HEK293T (cell line): ENCODE results near the gene ARPC5L.
"Not testable (repeated sequence)": the region's sequence is repeated elsewhere in the genome, so short reads cannot be mapped to it uniquely, and the experiment has no call there.

Experiments
- CTCF ChIA-PET: fragments of 350-600 bp; formaldehyde crosslinking; extraction: SDS; loops from one replicate; lab custom pipeline; 2021; ENCODE audit warnings: antibody characterized with exemption, inconsistent platforms; lab: Yijun Ruan, JAX
- POLR2A ChIA-PET: fragments of 350-600 bp; formaldehyde crosslinking; extraction: SDS; loops from one replicate; lab custom pipeline; 2020; ENCODE audit warnings: antibody characterized with exemption, inconsistent platforms; lab: Yijun Ruan, JAX
- DNase-seq: peaks from one replicate; pipeline ENCODE4 v3.0.0; 2012; ENCODE audit warnings: mixed read lengths; ENCODE audit errors: extremely low spot score
- ARNT ChIP-seq: fragments of 450-650 bp; IDR thresholded peaks from 2 replicates; pipeline ENCODE4 v1.6.1; 2017; ENCODE audit warnings: mild to moderate bottlenecking
- BHLHE40 ChIP-seq: fragments of 450-650 bp; IDR thresholded peaks from 2 replicates; pipeline ENCODE4 v1.6.1; 2016; ENCODE audit warnings: mild to moderate bottlenecking, moderate library complexity, borderline replicate concordance
- CTBP1 ChIP-seq: fragments of 450-650 bp; IDR thresholded peaks from 2 replicates; pipeline ENCODE4 v1.6.1; 2016; ENCODE audit warnings: borderline replicate concordance
- ELF4 ChIP-seq: fragments of 450-650 bp; IDR thresholded peaks from 2 replicates; pipeline ENCODE4 v1.6.1; 2017; ENCODE audit warnings: antibody characterized with exemption
- FOXA1 ChIP-seq: fragments of 450-650 bp; IDR thresholded peaks from 2 replicates; pipeline ENCODE4 v1.6.1; 2016; ENCODE audit warnings: mild to moderate bottlenecking
- FOXK2 ChIP-seq: fragments of 450-650 bp; IDR thresholded peaks from 2 replicates; pipeline ENCODE4 v1.6.1; 2016; ENCODE audit warnings: mild to moderate bottlenecking
- FOXM1 ChIP-seq: fragments of 450-650 bp; IDR thresholded peaks from 2 replicates; pipeline ENCODE4 v1.6.1; 2017; ENCODE audit warnings: mild to moderate bottlenecking, borderline replicate concordance
- HDGF ChIP-seq: fragments of 450-650 bp; IDR thresholded peaks from 2 replicates; pipeline ENCODE4 v1.6.1; 2017; ENCODE audit warnings: antibody characterized with exemption, borderline replicate concordance
- L3MBTL2 ChIP-seq: fragments of 450-650 bp; conservative IDR thresholded peaks from 2 replicates; pipeline ENCODE4 v1.6.1; 2016; ENCODE audit warnings: mild to moderate bottlenecking
- LEF1 ChIP-seq: fragments of 450-650 bp; IDR thresholded peaks from 2 replicates; pipeline ENCODE4 v1.6.1; 2017; ENCODE audit warnings: mild to moderate bottlenecking, borderline replicate concordance
- NFRKB ChIP-seq: fragments of 450-650 bp; IDR thresholded peaks from 2 replicates; pipeline ENCODE4 v1.6.1; 2016; ENCODE audit warnings: mild to moderate bottlenecking, moderate library complexity
- SP1 ChIP-seq: fragments of 450-650 bp; IDR thresholded peaks from 2 replicates; pipeline ENCODE4 v1.6.1; 2017
- SUZ12 ChIP-seq: fragments of 450-650 bp; IDR thresholded peaks from 2 replicates; pipeline ENCODE4 v1.6.1; 2016; ENCODE audit warnings: mild to moderate bottlenecking
- TARDBP ChIP-seq: fragments of 450-650 bp; IDR thresholded peaks from 2 replicates; pipeline ENCODE4 v1.6.1; 2016
- ZNF384 ChIP-seq: fragments of 450-650 bp; IDR thresholded peaks from 2 replicates; pipeline ENCODE4 v1.6.1; 2016
- TF ChIP-seq, protein P1 (sequence below): fragments of 450-650 bp; IDR thresholded peaks from 2 replicates; pipeline ENCODE4 v1.6.1; 2016

The ARPC5L gene

DNA sequence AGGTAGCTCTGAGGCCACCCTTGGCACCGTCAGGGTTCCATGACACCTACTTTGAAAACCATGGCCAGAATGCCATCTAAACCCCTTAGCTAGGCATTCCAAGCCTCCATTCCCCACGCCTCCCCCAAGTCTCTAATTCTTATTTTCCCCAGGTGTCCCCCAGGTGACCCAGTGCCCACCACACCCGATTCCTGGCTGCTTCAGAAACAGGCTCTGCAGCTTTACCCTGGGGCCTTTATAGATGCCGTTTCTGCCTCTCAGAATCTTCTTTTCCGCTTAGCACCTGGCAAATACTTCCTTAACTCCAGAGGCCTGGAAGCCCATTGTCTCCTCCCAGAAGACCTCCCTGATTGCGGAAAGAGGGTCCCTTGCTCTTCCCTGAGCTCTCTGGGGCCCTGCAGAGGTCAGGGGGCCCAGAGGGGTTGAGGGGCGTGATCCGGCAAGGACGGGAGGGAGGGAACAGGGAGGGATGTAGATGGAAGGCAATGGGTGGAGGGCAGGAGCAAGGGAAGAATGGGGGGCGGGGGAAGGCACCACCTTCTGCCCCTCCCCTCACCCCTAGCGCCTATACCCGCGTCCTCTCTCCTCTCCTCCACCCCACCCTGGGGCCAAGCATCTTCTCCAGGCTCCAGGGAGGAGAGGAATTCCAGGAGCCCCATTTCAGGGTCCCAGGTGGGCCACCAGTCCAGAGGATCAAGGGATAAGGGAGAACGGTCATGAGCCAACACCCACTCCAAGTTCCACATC, 20.7 kb upstream of the ARPC5L start:
- TF ChIP-seq NFRKB (no peak), ARNT (no peak), L3MBTL2 (no peak), LEF1 (no peak), FOXM1 (no peak), CTBP1 (no peak), FOXK2 (no peak), FOXA1 (no peak), SP1 (no peak)
- TF ChIP-seq, protein P1, sequence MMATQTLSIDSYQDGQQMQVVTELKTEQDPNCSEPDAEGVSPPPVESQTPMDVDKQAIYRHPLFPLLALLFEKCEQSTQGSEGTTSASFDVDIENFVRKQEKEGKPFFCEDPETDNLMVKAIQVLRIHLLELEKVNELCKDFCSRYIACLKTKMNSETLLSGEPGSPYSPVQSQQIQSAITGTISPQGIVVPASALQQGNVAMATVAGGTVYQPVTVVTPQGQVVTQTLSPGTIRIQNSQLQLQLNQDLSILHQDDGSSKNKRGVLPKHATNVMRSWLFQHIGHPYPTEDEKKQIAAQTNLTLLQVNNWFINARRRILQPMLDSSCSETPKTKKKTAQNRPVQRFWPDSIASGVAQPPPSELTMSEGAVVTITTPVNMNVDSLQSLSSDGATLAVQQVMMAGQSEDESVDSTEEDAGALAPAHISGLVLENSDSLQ, result no peak
- DNase-seq, result no peak
- ChIA-PET CTCF (interaction anchor here (0.6 to 3.0 kb wide), 8 partner anchors 7 to 68 kb away, joined by 3 to 30 read pairs (median 6); partner anchors contain the start of genes OLFML2A and WDR38), POLR2A (interaction anchor here (1.0 kb wide), 1 partner anchor 21 kb away, joined by 3 read pairs; the partner anchor contains the start of gene ARPC5L)

DNA sequence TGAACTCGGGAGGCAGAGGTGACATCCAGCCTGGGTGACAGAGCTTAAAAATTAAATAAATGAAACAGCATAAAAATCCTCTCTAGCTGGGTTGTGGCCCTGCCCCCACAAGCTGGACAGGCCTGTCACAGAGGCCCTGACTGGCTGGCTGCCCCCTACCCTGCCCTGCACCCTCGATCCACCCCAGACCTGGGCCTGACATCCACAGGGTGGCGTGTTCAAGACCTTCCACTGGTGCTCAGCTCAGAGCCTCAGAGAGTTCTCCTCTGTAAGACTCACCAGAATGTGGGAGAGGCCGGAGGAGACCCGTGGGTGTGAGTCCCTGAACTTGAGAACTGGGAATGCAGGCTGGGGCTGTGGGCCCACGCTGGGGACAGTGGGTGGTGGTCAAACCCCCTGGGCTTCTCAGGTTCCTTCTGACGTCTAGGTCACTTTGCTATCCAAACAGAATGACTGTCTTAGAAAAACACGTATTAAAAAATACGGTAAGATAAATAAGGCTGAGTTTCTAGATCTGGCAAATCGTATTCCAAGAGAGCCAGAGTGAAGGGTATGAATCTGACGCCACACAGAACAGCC, 18.4 kb upstream of the ARPC5L start:
- ChIA-PET CTCF (interaction anchor here (1.3 kb wide), 1 partner anchor 9 kb away, joined by 11 read pairs; the partner anchor contains the start of gene WDR38), POLR2A (interaction anchor here (0.6 to 0.7 kb wide), 2 partner anchors 19 to 20 kb away, joined by 3 to 4 read pairs; partner anchors contain the start of genes ARPC5L and RPL35)
- DNase-seq, result no peak
- TF ChIP-seq BHLHE40 (no peak), FOXA1 (no peak), ARNT (no peak), SUZ12 (no peak), TARDBP (no peak)

DNA sequence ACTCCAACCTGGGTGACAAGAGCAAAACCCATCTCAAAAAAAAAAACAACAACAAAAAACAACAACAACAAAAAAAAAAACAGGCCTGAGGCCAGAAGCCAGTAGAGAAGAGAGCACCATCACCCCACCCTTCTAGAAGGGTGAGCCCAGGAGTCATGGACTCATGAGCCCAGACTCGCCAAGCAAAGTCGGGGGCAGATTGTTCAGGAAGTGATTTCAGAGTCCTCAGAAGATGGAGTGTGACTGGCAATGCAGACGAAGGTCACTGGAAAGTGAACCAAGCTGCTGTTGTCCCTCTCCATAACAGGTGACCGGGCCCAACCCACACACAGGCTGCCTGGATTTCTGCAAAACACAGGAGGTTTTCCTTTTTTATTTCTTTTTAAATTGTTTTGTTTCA, 17.6 kb upstream of the ARPC5L start:
- DNase-seq, result no peak
- ChIA-PET CTCF (no interaction called here), POLR2A (no interaction called here)
- no peak for TF ChIP-seq ELF4
- no peak for TF ChIP-seq NFRKB
- no peak for TF ChIP-seq SUZ12
- no peak for TF ChIP-seq L3MBTL2
- no peak for TF ChIP-seq TARDBP
- TF ChIP-seq FOXM1, result no peak
- TF ChIP-seq CTBP1, result no peak
- TF ChIP-seq ZNF384, result no peak
- no peak for TF ChIP-seq HDGF
- TF ChIP-seq, protein P1, result no peak
- TF ChIP-seq BHLHE40, result no peak
- TF ChIP-seq SP1, result no peak

DNA sequence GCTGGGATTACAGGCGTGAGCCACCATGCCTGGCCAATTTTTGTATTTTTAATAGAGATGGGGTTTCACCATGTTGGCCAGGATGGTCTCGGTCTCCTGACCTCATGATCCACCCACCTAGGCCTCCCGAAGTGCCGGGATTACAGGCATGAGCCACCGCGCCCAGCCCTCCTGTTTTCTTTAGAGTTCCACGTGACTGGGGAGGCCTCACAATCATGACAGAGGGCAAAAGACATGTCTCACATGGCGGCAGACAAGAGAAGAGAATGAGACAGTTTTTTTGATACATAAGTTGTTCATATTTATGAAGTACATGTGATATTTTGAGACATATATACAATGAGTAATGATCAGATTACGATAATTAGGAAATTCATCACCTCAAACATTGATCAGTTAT, 15.5 kb upstream of the ARPC5L start:
- CTCF ChIA-PET, result interaction anchor here (1.2 kb wide), 1 partner anchor 69 kb away, joined by 4 read pairs; no protein-coding TSS in a partner anchor
- DNase-seq, result not testable (repeated sequence)
- POLR2A ChIA-PET, result interaction anchor here (1.3 kb wide), 1 partner anchor 76 kb away, joined by 3 read pairs; no protein-coding TSS in a partner anchor

- TF ChIP-seq CTBP1 (no peak), FOXK2 (no peak), SUZ12 (no peak), HDGF (no peak), L3MBTL2 (no peak), LEF1 (no peak), ZNF384 (no peak), FOXM1 (no peak), BHLHE40 (no peak), FOXA1 (no peak), ARNT (no peak), SP1 (no peak), ELF4 (no peak)
- TF ChIP-seq, protein P1, result no peak
- no peak for DNase-seq
- POLR2A ChIA-PET, result interaction anchor here (1.3 kb wide), 1 partner anchor 77 kb away, joined by 3 read pairs; no protein-coding TSS in a partner anchor
- CTCF ChIA-PET, result interaction anchor here (0.7 to 1.2 kb wide), 2 partner anchors 55 to 70 kb away, joined by 4 read pairs; no protein-coding TSS in a partner anchor
Measured at GRCh38 chr9:124846969-124847368, 15.0 kb upstream of the ARPC5L start.

- TF ChIP-seq FOXK2 (no peak), SP1 (no peak), HDGF (no peak), L3MBTL2 (no peak), ZNF384 (no peak), LEF1 (no peak)
- CTCF ChIA-PET, result interaction anchor here (1.1 to 8.0 kb wide), 2 partner anchors 70 to 76 kb away, joined by 3 to 244 read pairs; partner anchors contain the start of genes NR6A1 and OLFML2A
- POLR2A ChIA-PET, result interaction anchor here (1.4 kb wide), 1 partner anchor 391 kb away, joined by 3 read pairs; the partner anchor contains the start of gene HSPA5
- DNase-seq, result no peak
Measured at GRCh38 chr9:124849801-124850200, 12.1 kb upstream of the ARPC5L start.
